GM18499 (cell line): ENCODE results near the gene RBFOX2.

Source experiments
- ATAC-seq: cut with Tn5 transposase; IDR thresholded peaks from one replicate; pipeline ENCODE4 v1.9.1; 2021; ENCODE audit warnings: moderate number of reproducible peaks; ENCODE audit not compliant: insufficient read depth, unreplicated experiment

Gene RBFOX2

GRCh38 chr22:35955546-35955945 is 73.1 kb downstream of the RBFOX2 start:
- no peak for ATAC-seq

GRCh38 chr22:35952576-35952975 is 76.0 kb downstream of the RBFOX2 start:
- ATAC-seq, result no peak

DNA sequence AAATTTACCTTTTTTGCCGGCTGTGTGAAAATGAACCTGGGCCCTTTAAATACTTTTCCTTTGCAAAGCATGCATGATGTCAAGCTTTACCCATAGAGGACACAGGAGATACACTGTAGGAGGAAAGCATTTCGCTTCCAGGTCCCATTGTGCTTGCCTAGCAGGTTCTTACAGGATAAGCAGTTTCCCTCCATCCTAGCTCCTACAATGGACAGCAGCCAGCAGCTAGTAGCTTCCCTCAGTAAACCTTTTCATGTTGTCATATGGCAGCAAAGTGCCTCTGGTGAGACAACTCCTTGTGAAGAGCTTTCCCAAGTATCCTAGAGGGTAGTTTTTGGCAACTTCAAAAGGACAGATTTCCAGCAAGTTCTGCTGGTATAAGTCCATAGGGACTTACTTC is 78.4 kb downstream of the RBFOX2 start:
- no peak for ATAC-seq

- no peak for ATAC-seq
Measured at GRCh38 chr22:35949243-35949642, 79.4 kb downstream of the RBFOX2 start.

GRCh38 chr22:35947794-35948425 is 80.7 kb downstream of the RBFOX2 start:
- ATAC-seq, result no peak

DNA sequence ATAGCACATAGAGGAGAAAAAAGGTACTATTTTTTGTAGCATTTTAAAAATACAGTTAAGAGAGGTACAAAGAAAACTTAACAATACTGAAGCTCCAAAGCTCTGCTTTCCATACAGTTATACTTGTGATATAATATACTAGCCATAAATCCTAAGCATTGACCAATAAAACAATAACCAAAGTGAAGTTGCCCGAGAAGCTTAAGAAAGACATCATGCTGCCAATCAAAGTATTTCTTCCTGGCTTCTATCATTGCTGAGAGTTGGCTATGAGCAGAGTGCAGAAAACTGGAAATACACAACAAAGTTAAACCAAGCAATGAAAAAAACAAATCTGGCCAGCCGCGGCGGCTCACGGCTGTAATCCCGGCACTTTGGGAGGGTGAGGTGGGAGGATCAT is 84.2 kb downstream of the RBFOX2 start:
- no peak for ATAC-seq

- ATAC-seq, result no peak
Measured at GRCh38 chr22:35940166-35940565, 88.5 kb downstream of the RBFOX2 start.

DNA sequence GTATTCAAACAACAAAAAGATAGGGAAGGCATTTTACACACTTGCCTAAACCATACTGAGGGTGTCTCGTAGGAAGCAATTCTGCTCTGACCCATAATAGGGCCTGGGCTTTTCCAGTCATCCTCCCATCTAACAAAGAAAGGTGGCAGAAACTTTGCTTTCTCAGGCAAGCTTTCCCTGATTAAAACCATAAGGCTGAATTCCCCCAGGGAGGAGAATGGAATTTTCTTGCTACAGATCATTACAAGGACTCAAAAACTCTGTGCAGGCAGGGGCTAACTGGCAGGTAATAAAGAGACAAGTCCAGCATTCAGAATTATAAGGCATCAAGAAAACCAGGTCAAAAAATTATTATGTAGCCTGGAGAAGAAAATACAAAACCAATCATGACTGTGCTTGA is 90.4 kb downstream of the RBFOX2 start:
- ATAC-seq, result no peak

DNA sequence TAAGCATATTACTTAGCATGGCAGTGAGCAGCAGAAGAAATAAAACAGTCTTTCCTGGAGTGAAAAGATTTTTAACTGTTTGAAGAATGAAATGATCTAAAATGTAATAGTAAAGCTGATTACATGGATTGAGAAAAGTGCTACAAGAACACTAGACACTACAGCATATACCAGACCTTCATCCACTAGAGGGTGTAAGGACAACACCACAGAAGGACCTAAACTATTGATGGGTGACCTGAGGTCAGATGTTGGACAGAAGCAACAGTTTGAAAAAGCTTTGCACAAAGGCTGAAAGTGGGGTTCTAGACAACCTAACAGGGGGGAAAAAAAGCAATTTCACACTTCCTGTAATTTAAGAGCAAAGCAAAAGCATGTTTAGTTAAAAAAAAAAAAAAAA is 97.7 kb downstream of the RBFOX2 start:
- no peak for ATAC-seq

GRCh38 chr22:35928285-35928798 is 100.3 kb downstream of the RBFOX2 start:
- ATAC-seq, result no peak

DNA sequence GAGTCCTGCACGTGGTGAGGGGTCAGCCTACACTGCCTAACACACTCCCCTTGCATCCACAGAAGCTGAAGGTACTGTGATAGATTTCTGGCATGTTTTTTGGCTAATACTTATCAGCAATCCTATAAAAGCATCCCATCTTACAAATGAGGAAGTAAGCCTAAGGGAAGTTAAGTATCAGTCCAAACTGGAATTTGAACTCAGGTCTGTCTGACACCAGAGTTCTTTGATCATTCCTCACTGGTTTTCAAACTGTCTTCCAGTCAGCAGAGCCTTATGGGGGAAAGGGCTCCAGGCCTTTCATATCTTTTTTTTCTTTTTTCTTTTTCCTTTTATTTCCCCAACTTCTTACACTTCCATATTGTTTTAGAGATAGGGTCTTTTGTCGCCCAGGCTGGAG is 105.6 kb downstream of the RBFOX2 start:
- no peak for ATAC-seq

DNA sequence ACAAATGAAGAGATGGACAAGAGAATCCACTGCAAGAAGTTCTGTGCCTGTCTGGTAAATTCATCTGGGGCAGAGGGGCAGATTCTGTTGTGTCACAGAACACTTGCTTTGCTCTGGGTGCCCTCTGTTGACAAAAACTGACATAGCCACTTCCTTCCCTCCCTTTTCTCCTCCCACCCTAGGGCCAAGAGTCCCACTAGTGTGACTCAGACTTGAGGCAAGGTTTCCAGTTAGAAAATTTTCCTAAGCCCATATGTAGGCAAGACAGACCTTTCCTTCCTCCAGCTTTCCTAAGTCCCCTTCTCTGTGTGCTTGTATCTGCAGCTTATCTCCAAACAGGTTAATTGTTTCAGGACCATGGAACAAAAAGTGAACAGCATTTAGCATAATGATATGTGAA is 106.8 kb downstream of the RBFOX2 start:
- ATAC-seq, result no peak

- ATAC-seq, result no peak
Measured at GRCh38 chr22:35921044-35921443, 107.6 kb downstream of the RBFOX2 start.

DNA sequence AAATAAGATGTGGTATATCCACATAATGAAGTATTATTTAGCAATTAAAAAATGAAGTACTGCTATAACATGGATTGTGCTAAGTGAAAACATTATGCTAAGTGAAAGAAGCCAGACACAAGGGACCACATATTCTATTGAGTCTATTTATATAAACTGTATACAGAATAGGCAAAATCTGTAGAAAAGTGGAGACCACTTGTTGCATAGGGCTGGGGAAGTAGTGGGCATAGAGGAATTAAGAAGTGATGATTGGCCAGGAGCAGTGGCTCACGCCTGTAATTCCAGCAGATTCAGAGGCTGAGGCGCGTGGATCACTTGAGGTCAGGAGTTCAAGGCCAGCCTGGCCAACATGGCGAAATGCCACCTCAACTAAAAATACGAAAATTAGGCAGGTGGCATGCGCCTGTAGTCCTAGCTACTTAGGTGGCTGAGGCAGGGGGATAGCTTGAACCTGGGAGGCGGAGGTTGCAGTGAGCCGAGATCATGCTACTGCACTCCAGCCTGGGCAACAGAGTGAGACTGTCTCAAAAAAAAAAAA is 109.6 kb downstream of the RBFOX2 start:
- ATAC-seq, result no peak

- ATAC-seq, result no peak
Measured at GRCh38 chr22:35918456-35918855, 110.2 kb downstream of the RBFOX2 start.

DNA sequence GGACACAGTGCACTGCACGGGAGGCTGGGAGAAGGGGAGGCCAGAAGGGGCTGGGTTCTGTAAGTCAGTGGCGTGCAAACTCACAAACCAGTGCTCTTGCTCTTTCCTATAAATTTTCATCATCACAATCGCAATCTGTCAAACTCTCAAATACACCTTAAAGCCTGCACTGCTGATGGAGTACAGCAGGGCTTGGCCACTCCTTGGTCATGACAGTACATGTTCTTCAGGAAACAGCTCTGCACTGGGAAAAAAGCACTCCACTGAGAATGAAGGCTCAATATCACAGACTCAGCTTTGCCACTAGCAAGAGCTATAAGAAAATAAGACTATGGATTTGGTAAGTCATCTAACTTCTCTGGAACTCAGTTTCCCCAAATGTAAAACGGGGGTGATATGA is 111.0 kb downstream of the RBFOX2 start:
- ATAC-seq, result no peak

- ATAC-seq, result no peak
Measured at GRCh38 chr22:35915477-35916013, 113.1 kb downstream of the RBFOX2 start.

- ATAC-seq, result no peak
Measured at GRCh38 chr22:35914665-35915476, 113.8 kb downstream of the RBFOX2 start.

DNA sequence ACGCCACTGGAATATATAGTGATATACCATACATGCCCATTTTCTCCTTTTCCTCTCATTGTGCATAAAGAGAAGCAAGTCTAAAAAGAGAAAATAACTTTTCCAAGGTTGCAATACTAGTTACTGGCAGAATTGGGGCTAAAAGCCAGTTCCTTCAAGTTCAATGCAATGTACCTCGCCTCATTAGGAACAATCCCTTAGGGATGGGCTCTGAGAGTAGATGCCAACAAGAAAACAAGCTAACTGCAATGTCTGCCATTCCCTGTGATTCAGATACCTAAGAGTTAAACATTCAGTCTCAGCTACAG is 114.3 kb downstream of the RBFOX2 start:
- ATAC-seq, result no peak

DNA sequence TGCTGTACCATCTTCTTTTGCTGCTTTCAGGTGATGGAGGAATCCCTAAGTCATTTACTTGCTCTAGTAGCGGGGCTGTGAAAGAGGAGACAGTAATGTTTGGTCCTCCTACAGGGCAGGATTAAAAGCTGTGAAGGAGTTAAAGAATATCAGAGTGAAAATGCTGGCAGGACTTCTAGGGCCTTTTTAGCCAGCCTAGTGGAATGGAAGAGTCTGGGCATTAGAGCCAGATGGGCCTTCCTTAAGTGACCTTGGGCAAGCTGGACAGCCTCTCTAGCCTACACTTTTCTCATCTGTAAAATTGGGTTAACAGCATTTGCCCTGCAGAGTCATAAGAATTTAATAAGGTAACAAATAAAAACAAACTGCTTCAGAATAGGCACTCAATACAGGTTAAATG is 114.7 kb downstream of the RBFOX2 start:
- no peak for ATAC-seq

GRCh38 chr22:35912658-35913057 is 116.0 kb downstream of the RBFOX2 start:
- no peak for ATAC-seq
